ENCODE results near the gene LRBA.

LRBA gene

GRCh38 chr4:150948074-150948473, 67.0 kb downstream of the LRBA start:
- H3K27ac ChIP-seq (ENCODE audit: low read depth, low read length) = no peak overlapping the region
- no peak overlapping the region for H3K9ac ChIP-seq (ENCODE audit: low read depth in 1 of 2, low read length in 2 of 2)
- no peak overlapping the region for H3K4me3 ChIP-seq (ENCODE audit: low read depth in 1 of 2, low read length in 2 of 2)
- no peaks in the 10 kb centered on the region for H3K36me3 ChIP-seq (ENCODE audit: control insufficient read depth in 1 of 2, insufficient read depth in 2 of 2, low read length in 2 of 2)
- no peaks in the 10 kb centered on the region for H3K9me3 ChIP-seq (ENCODE audit: control insufficient read depth in 1 of 2, low read length in 2 of 2)
- peaks cover 0 to 10% of the 10 kb centered on the region in 2 donors for H3K4me1 ChIP-seq (ENCODE audit: control insufficient read depth in 1 of 2, insufficient read depth in 2 of 2, low read length in 2 of 2)
- no peaks in the 10 kb centered on the region for H3K27me3 ChIP-seq (ENCODE audit: control insufficient read depth in 1 of 2, insufficient read depth in 2 of 2, low read length in 2 of 2)

GRCh38 chr4:150944660-150945059, 70.4 kb downstream of the LRBA start:
- Histone ChIP-seq H3K27me3 (ENCODE audit: control insufficient read depth in 1 of 2, insufficient read depth in 2 of 2, low read length in 2 of 2) (no peaks in the 10 kb centered on the region), H3K9ac (ENCODE audit: low read depth in 1 of 2, low read length in 2 of 2) (no peak overlapping the region), H3K36me3 (ENCODE audit: control insufficient read depth in 1 of 2, insufficient read depth in 2 of 2, low read length in 2 of 2) (no peaks in the 10 kb centered on the region), H3K9me3 (ENCODE audit: control insufficient read depth in 1 of 2, low read length in 2 of 2) (no peaks in the 10 kb centered on the region), H3K27ac (ENCODE audit: low read depth, low read length) (no peak overlapping the region), H3K4me1 (ENCODE audit: control insufficient read depth in 1 of 2, insufficient read depth in 2 of 2, low read length in 2 of 2) (peaks cover 0 to 4% of the 10 kb centered on the region in 2 donors), H3K4me3 (ENCODE audit: low read depth in 1 of 2, low read length in 2 of 2) (no peak overlapping the region)

GRCh38 chr4:150943818-150944217, 71.3 kb downstream of the LRBA start:
- peaks cover 0 to 4% of the 10 kb centered on the region in 2 donors for H3K4me1 ChIP-seq (ENCODE audit: control insufficient read depth in 1 of 2, insufficient read depth in 2 of 2, low read length in 2 of 2)
- H3K9me3 ChIP-seq (ENCODE audit: control insufficient read depth in 1 of 2, low read length in 2 of 2) = no peaks in the 10 kb centered on the region
- H3K36me3 ChIP-seq (ENCODE audit: control insufficient read depth in 1 of 2, insufficient read depth in 2 of 2, low read length in 2 of 2) = no peaks in the 10 kb centered on the region
- no peaks in the 10 kb centered on the region for H3K27me3 ChIP-seq (ENCODE audit: control insufficient read depth in 1 of 2, insufficient read depth in 2 of 2, low read length in 2 of 2)
- H3K9ac ChIP-seq (ENCODE audit: low read depth in 1 of 2, low read length in 2 of 2) = no peak overlapping the region
- H3K4me3 ChIP-seq (ENCODE audit: low read depth in 1 of 2, low read length in 2 of 2) = no peak overlapping the region
- H3K27ac ChIP-seq (ENCODE audit: low read depth, low read length) = no peak overlapping the region

- Histone ChIP-seq H3K27ac (ENCODE audit: low read depth, low read length) (no peak overlapping the region), H3K4me1 (ENCODE audit: control insufficient read depth in 1 of 2, insufficient read depth in 2 of 2, low read length in 2 of 2) (peaks cover 0 to 4% of the 10 kb centered on the region in 2 donors), H3K9me3 (ENCODE audit: control insufficient read depth in 1 of 2, low read length in 2 of 2) (no peaks in the 10 kb centered on the region), H3K9ac (ENCODE audit: low read depth in 1 of 2, low read length in 2 of 2) (no peak overlapping the region), H3K27me3 (ENCODE audit: control insufficient read depth in 1 of 2, insufficient read depth in 2 of 2, low read length in 2 of 2) (no peaks in the 10 kb centered on the region), H3K4me3 (ENCODE audit: low read depth in 1 of 2, low read length in 2 of 2) (no peak overlapping the region), H3K36me3 (ENCODE audit: control insufficient read depth in 1 of 2, insufficient read depth in 2 of 2, low read length in 2 of 2) (no peaks in the 10 kb centered on the region)
Observed at GRCh38 chr4:150943126-150943525, 72.0 kb downstream of the LRBA start.

- H3K36me3 ChIP-seq (ENCODE audit: control insufficient read depth in 1 of 2, insufficient read depth in 2 of 2, low read length in 2 of 2) = no peaks in the 10 kb centered on the region
Observed at GRCh38 chr4:150942539-150942938, 72.5 kb downstream of the LRBA start.

GRCh38 chr4:150940123-150940522, 75.0 kb downstream of the LRBA start:
- Histone ChIP-seq H3K9ac (ENCODE audit: low read depth in 1 of 2, low read length in 2 of 2) (no peak overlapping the region), H3K4me3 (ENCODE audit: low read depth in 1 of 2, low read length in 2 of 2) (no peak overlapping the region), H3K27ac (ENCODE audit: low read depth, low read length) (no peak overlapping the region), H3K27me3 (ENCODE audit: control insufficient read depth in 1 of 2, insufficient read depth in 2 of 2, low read length in 2 of 2) (no peaks in the 10 kb centered on the region), H3K9me3 (ENCODE audit: control insufficient read depth in 1 of 2, low read length in 2 of 2) (no peaks in the 10 kb centered on the region), H3K4me1 (ENCODE audit: control insufficient read depth in 1 of 2, insufficient read depth in 2 of 2, low read length in 2 of 2) (peaks cover 0 to 4% of the 10 kb centered on the region in 2 donors), H3K36me3 (ENCODE audit: control insufficient read depth in 1 of 2, insufficient read depth in 2 of 2, low read length in 2 of 2) (no peaks in the 10 kb centered on the region)

More at GRCh38 chr4:150942539-150942938, 72.5 kb downstream of the LRBA start:
- Histone ChIP-seq H3K9me3 (ENCODE audit: control insufficient read depth in 1 of 2, low read length in 2 of 2) (no peaks in the 10 kb centered on the region), H3K27ac (ENCODE audit: low read depth, low read length) (no peak overlapping the region), H3K4me1 (ENCODE audit: control insufficient read depth in 1 of 2, insufficient read depth in 2 of 2, low read length in 2 of 2) (peaks cover 0 to 4% of the 10 kb centered on the region in 2 donors), H3K9ac (ENCODE audit: low read depth in 1 of 2, low read length in 2 of 2) (no peak overlapping the region), H3K4me3 (ENCODE audit: low read depth in 1 of 2, low read length in 2 of 2) (no peak overlapping the region), H3K27me3 (ENCODE audit: control insufficient read depth in 1 of 2, insufficient read depth in 2 of 2, low read length in 2 of 2) (no peaks in the 10 kb centered on the region)

- H3K9ac ChIP-seq (ENCODE audit: low read depth in 1 of 2, low read length in 2 of 2) = no peak overlapping the region
- H3K36me3 ChIP-seq (ENCODE audit: control insufficient read depth in 1 of 2, insufficient read depth in 2 of 2, low read length in 2 of 2) = no peaks in the 10 kb centered on the region
- H3K27me3 ChIP-seq (ENCODE audit: control insufficient read depth in 1 of 2, insufficient read depth in 2 of 2, low read length in 2 of 2) = no peaks in the 10 kb centered on the region
- no peak overlapping the region for H3K4me3 ChIP-seq (ENCODE audit: low read depth in 1 of 2, low read length in 2 of 2)
- no peaks in the 10 kb centered on the region for H3K9me3 ChIP-seq (ENCODE audit: control insufficient read depth in 1 of 2, low read length in 2 of 2)
- peaks cover 0 to 4% of the 10 kb centered on the region in 2 donors for H3K4me1 ChIP-seq (ENCODE audit: control insufficient read depth in 1 of 2, insufficient read depth in 2 of 2, low read length in 2 of 2)
- H3K27ac ChIP-seq (ENCODE audit: low read depth, low read length) = no peak overlapping the region
Observed at GRCh38 chr4:150939530-150939929, 75.6 kb downstream of the LRBA start.

GRCh38 chr4:150938873-150939499, 76.1 kb downstream of the LRBA start:
- peaks cover 0 to 4% of the 10 kb centered on the region in 2 donors for H3K4me1 ChIP-seq (ENCODE audit: control insufficient read depth in 1 of 2, insufficient read depth in 2 of 2, low read length in 2 of 2)
- no peak overlapping the region for H3K9ac ChIP-seq (ENCODE audit: low read depth in 1 of 2, low read length in 2 of 2)
- no peak overlapping the region for H3K27ac ChIP-seq (ENCODE audit: low read depth, low read length)

GRCh38 chr4:150938417-150938816, 76.7 kb downstream of the LRBA start:
- Histone ChIP-seq H3K9me3 (ENCODE audit: control insufficient read depth in 1 of 2, low read length in 2 of 2) (no peaks in the 10 kb centered on the region), H3K9ac (ENCODE audit: low read depth in 1 of 2, low read length in 2 of 2) (no peak overlapping the region), H3K36me3 (ENCODE audit: control insufficient read depth in 1 of 2, insufficient read depth in 2 of 2, low read length in 2 of 2) (no peaks in the 10 kb centered on the region), H3K27me3 (ENCODE audit: control insufficient read depth in 1 of 2, insufficient read depth in 2 of 2, low read length in 2 of 2) (no peaks in the 10 kb centered on the region), H3K4me1 (ENCODE audit: control insufficient read depth in 1 of 2, insufficient read depth in 2 of 2, low read length in 2 of 2) (no peaks in the 10 kb centered on the region), H3K27ac (ENCODE audit: low read depth, low read length) (no peak overlapping the region), H3K4me3 (ENCODE audit: low read depth in 1 of 2, low read length in 2 of 2) (no peak overlapping the region)

More at GRCh38 chr4:150938873-150939499, 76.1 kb downstream of the LRBA start:
- no peaks in the 10 kb centered on the region for H3K36me3 ChIP-seq (ENCODE audit: control insufficient read depth in 1 of 2, insufficient read depth in 2 of 2, low read length in 2 of 2)
- no peaks in the 10 kb centered on the region for H3K9me3 ChIP-seq (ENCODE audit: control insufficient read depth in 1 of 2, low read length in 2 of 2)
- no peaks in the 10 kb centered on the region for H3K27me3 ChIP-seq (ENCODE audit: control insufficient read depth in 1 of 2, insufficient read depth in 2 of 2, low read length in 2 of 2)
- no peak overlapping the region for H3K4me3 ChIP-seq (ENCODE audit: low read depth in 1 of 2, low read length in 2 of 2)

GRCh38 chr4:150934022-150934421, 81.1 kb downstream of the LRBA start:
- no peak overlapping the region for H3K9ac ChIP-seq (ENCODE audit: low read depth in 1 of 2, low read length in 2 of 2)
- no peaks in the 10 kb centered on the region for H3K9me3 ChIP-seq (ENCODE audit: control insufficient read depth in 1 of 2, low read length in 2 of 2)
- H3K27ac ChIP-seq (ENCODE audit: low read depth, low read length) = no peak overlapping the region
- no peaks in the 10 kb centered on the region for H3K4me1 ChIP-seq (ENCODE audit: control insufficient read depth in 1 of 2, insufficient read depth in 2 of 2, low read length in 2 of 2)
- no peaks in the 10 kb centered on the region for H3K27me3 ChIP-seq (ENCODE audit: control insufficient read depth in 1 of 2, insufficient read depth in 2 of 2, low read length in 2 of 2)
- H3K4me3 ChIP-seq (ENCODE audit: low read depth in 1 of 2, low read length in 2 of 2) = no peak overlapping the region
- H3K36me3 ChIP-seq (ENCODE audit: control insufficient read depth in 1 of 2, insufficient read depth in 2 of 2, low read length in 2 of 2) = no peaks in the 10 kb centered on the region

Data from duodenal mucosa (tissue), 2 donors.